Activated naive CD8-positive, alpha-beta T cell (primary cell): ENCODE measurements around the gene PRIMPOL.
"Not testable (repeated sequence)": the region's sequence is repeated elsewhere in the genome, so short reads cannot be mapped to it uniquely, and the experiment has no call there.

Source experiments
- H3K27ac Mint-ChIP-seq: one replicate; pipeline ENCODE4 v1.8.0; 2021; ENCODE audit warnings: mixed read lengths
- H3K27me3 Mint-ChIP-seq: one replicate; pipeline ENCODE4 v1.8.0; 2021; ENCODE audit warnings: mixed read lengths
- H3K36me3 Mint-ChIP-seq: one replicate; pipeline ENCODE4 v1.8.0; 2021; ENCODE audit warnings: mixed read lengths
- H3K4me1 Mint-ChIP-seq: one replicate; pipeline ENCODE4 v1.8.0; 2021; ENCODE audit warnings: low read depth, mixed read lengths
- H3K4me3 Mint-ChIP-seq: one replicate; pipeline ENCODE4 v1.8.0; 2021; ENCODE audit warnings: mild to moderate bottlenecking, mixed read lengths
- H3K9me3 Mint-ChIP-seq: one replicate; pipeline ENCODE4 v1.8.0; 2021; ENCODE audit warnings: low read depth, mixed read lengths

The PRIMPOL gene

GRCh38 chr4:184649026-184649970, at the start of gene PRIMPOL, which contains the start of gene CASP3:
Gene PRIMPOL (plus strand): TSS chr4:184649738. CDS start chr4:184657141, 7,403 bp downstream.
Gene CASP3 (minus strand): TSS chr4:184649447. CDS start chr4:184638453, 10,994 bp downstream.
- Mint-ChIP-seq H3K4me1 (peaks cover 51% of the 10 kb centered on the region), H3K4me3 (peak within 1 kb of the TSS; percentile 97), H3K27ac (peak within 1 kb of the TSS; percentile 96), H3K36me3 (peaks cover 8% of the 10 kb centered on the region), H3K9me3 (no peaks in the 10 kb centered on the region), H3K27me3 (no peaks in the 10 kb centered on the region)

- H3K4me3 Mint-ChIP-seq: peak overlapping the region; percentile 56
Observed at GRCh38 chr4:184600982-184601381, 48.6 kb upstream of the PRIMPOL start.

GRCh38 chr4:184602857-184603256, 46.7 kb upstream of the PRIMPOL start:
- H3K36me3 Mint-ChIP-seq, H3K27ac Mint-ChIP-seq: not testable (repeated sequence)
- peaks cover 14% of the 10 kb centered on the region for H3K9me3 Mint-ChIP-seq

More at GRCh38 chr4:184600982-184601381, 48.6 kb upstream of the PRIMPOL start:
- not testable (repeated sequence) for H3K27ac Mint-ChIP-seq, H3K27me3 Mint-ChIP-seq, H3K36me3 Mint-ChIP-seq
- Mint-ChIP-seq H3K9me3 (peaks cover 12% of the 10 kb centered on the region), H3K4me1 (peaks cover 27% of the 10 kb centered on the region)

GRCh38 chr4:184607429-184607828, 42.1 kb upstream of the PRIMPOL start:
- H3K27ac Mint-ChIP-seq, H3K4me1 Mint-ChIP-seq, H3K27me3 Mint-ChIP-seq: not testable (repeated sequence)

More at GRCh38 chr4:184602857-184603256, 46.7 kb upstream of the PRIMPOL start:
- H3K4me1 Mint-ChIP-seq: peaks cover 27% of the 10 kb centered on the region
- H3K27me3 Mint-ChIP-seq, H3K4me3 Mint-ChIP-seq: not testable (repeated sequence)

GRCh38 chr4:184612074-184612473, 37.5 kb upstream of the PRIMPOL start:
- Mint-ChIP-seq H3K4me3 (no peak overlapping the region), H3K9me3 (no peaks in the 10 kb centered on the region), H3K36me3 (no peaks in the 10 kb centered on the region), H3K4me1 (no peaks in the 10 kb centered on the region), H3K27me3 (no peaks in the 10 kb centered on the region), H3K27ac (no peak overlapping the region)

More at GRCh38 chr4:184607429-184607828, 42.1 kb upstream of the PRIMPOL start:
- H3K4me3 Mint-ChIP-seq, H3K36me3 Mint-ChIP-seq: not testable (repeated sequence)
- H3K9me3 Mint-ChIP-seq: peaks cover 14% of the 10 kb centered on the region

- no peaks in the 10 kb centered on the region for H3K27me3 Mint-ChIP-seq
- no peaks in the 10 kb centered on the region for H3K9me3 Mint-ChIP-seq
- no peaks in the 10 kb centered on the region for H3K36me3 Mint-ChIP-seq
- H3K27ac Mint-ChIP-seq: no peak overlapping the region
- no peaks in the 10 kb centered on the region for H3K4me1 Mint-ChIP-seq
- H3K4me3 Mint-ChIP-seq: no peak overlapping the region
Observed at GRCh38 chr4:184613405-184613804, 36.1 kb upstream of the PRIMPOL start.

GRCh38 chr4:184614509-184614908, 35.0 kb upstream of the PRIMPOL start:
- Mint-ChIP-seq H3K36me3 (no peaks in the 10 kb centered on the region), H3K9me3 (no peaks in the 10 kb centered on the region), H3K4me1 (no peaks in the 10 kb centered on the region), H3K4me3 (no peak overlapping the region), H3K27me3 (no peaks in the 10 kb centered on the region), H3K27ac (no peak overlapping the region)

GRCh38 chr4:184616168-184616567, 33.4 kb upstream of the PRIMPOL start:
- H3K27me3 Mint-ChIP-seq, H3K4me3 Mint-ChIP-seq, H3K4me1 Mint-ChIP-seq, H3K36me3 Mint-ChIP-seq, H3K27ac Mint-ChIP-seq, H3K9me3 Mint-ChIP-seq: not testable (repeated sequence)

GRCh38 chr4:184616633-184617551, 32.6 kb upstream of the PRIMPOL start:
- Mint-ChIP-seq H3K27me3 (no peaks in the 10 kb centered on the region), H3K27ac (no peak overlapping the region), H3K4me3 (no peak overlapping the region), H3K4me1 (no peaks in the 10 kb centered on the region), H3K9me3 (no peaks in the 10 kb centered on the region), H3K36me3 (no peaks in the 10 kb centered on the region)

GRCh38 chr4:184617600-184618196, 31.8 kb upstream of the PRIMPOL start:
- H3K27me3 Mint-ChIP-seq: no peaks in the 10 kb centered on the region
- no peaks in the 10 kb centered on the region for H3K36me3 Mint-ChIP-seq
- H3K4me1 Mint-ChIP-seq: no peaks in the 10 kb centered on the region
- H3K9me3 Mint-ChIP-seq: no peaks in the 10 kb centered on the region
- H3K27ac Mint-ChIP-seq: no peak overlapping the region
- H3K4me3 Mint-ChIP-seq: no peak overlapping the region

GRCh38 chr4:184620212-184620867, 29.2 kb upstream of the PRIMPOL start:
- no peaks in the 10 kb centered on the region for H3K9me3 Mint-ChIP-seq
- no peak overlapping the region for H3K27ac Mint-ChIP-seq
- peaks cover 10% of the 10 kb centered on the region for H3K4me1 Mint-ChIP-seq
- peaks cover 10% of the 10 kb centered on the region for H3K36me3 Mint-ChIP-seq
- no peaks in the 10 kb centered on the region for H3K27me3 Mint-ChIP-seq
- no peak overlapping the region for H3K4me3 Mint-ChIP-seq

GRCh38 chr4:184621518-184621917, 28.0 kb upstream of the PRIMPOL start:
- Mint-ChIP-seq H3K9me3 (no peaks in the 10 kb centered on the region), H3K36me3 (peaks cover 10% of the 10 kb centered on the region), H3K4me3 (no peak overlapping the region), H3K27ac (no peak overlapping the region), H3K4me1 (peaks cover 22% of the 10 kb centered on the region), H3K27me3 (no peaks in the 10 kb centered on the region)

- Mint-ChIP-seq H3K4me3 (peak overlapping the region; percentile 7), H3K4me1 (peaks cover 33% of the 10 kb centered on the region), H3K27ac (peak overlapping the region; percentile 82), H3K36me3 (peaks cover 18% of the 10 kb centered on the region)
- H3K27me3 Mint-ChIP-seq, H3K9me3 Mint-ChIP-seq: not testable (repeated sequence)
Observed at GRCh38 chr4:184624504-184624903, 25.0 kb upstream of the PRIMPOL start.

- H3K4me3 Mint-ChIP-seq: peak overlapping the region; percentile 7
Observed at GRCh38 chr4:184624972-184625554, 24.5 kb upstream of the PRIMPOL start.

More at GRCh38 chr4:184624972-184625554, 24.5 kb upstream of the PRIMPOL start:
- Mint-ChIP-seq H3K36me3 (peaks cover 22% of the 10 kb centered on the region), H3K27me3 (no peaks in the 10 kb centered on the region), H3K4me1 (peaks cover 33% of the 10 kb centered on the region), H3K9me3 (no peaks in the 10 kb centered on the region), H3K27ac (peak overlapping the region; percentile 82)
